ENCODE results near the gene GLRX3. TPM values are rescaled to one million over a fixed set of nuclear protein-coding genes. Genes with fewer than 3 reads are reported as not detected.

GLRX3 gene
- total and polyA plus RNA-seq, 10 of the 15 experiments (the other 5 are each of a cell fraction or from before 2014, with no cell fraction given) = 94.7 to 209 (median 131) TPM

- ATAC-seq = no peak
- H3K79me2 ChIP-seq (ENCODE audit: control insufficient read depth, insufficient read depth, low read length) = no peaks in the 10 kb centered on the region
- H3K4me1 ChIP-seq (ENCODE audit: control insufficient read depth, insufficient read depth, low read length) = no peaks in the 10 kb centered on the region
- no peak overlapping the region for H3K4me3 ChIP-seq
- intact Hi-C loops (cut with micrococcal nuclease; ENCODE audit: unreplicated experiment) = no loop called here
- no peak overlapping the region for H2AFZ ChIP-seq (ENCODE audit: control insufficient read depth, low read depth, low read length)
- CTCF ChIA-PET = no interaction called here
- no peaks in the 10 kb centered on the region for H3K27me3 ChIP-seq (replicated peaks in 1 of 2; ENCODE audit: control insufficient read depth in 2 of 2, insufficient read depth in 2 of 2, low read length in 1 of 2)
- no peaks in the 10 kb centered on the region for H4K20me1 ChIP-seq (ENCODE audit: control insufficient read depth, insufficient read depth)
- RAD21 ChIA-PET (ENCODE audit: unreplicated experiment) = no interaction called here
- no peaks in the 10 kb centered on the region for H3K36me3 ChIP-seq (ENCODE audit: control insufficient read depth in 2 of 2, insufficient read depth in 2 of 2, low read length in 1 of 2)
- no TSS peak for BruUV-seq (replicated peaks)
- no peak for DNase-seq (ENCODE audit: low read depth, low spot score)
- 72% methylated on average over 14 of the region's 16 CpGs for WGBS (ENCODE audit: insufficient coverage, insufficient replicate concordance, low lambda C conversion rate, missing lambda C conversion rate)
- H3K27ac ChIP-seq (ENCODE audit: control insufficient read depth, insufficient read depth) = no peak overlapping the region
- no peak overlapping the region for H3K4me2 ChIP-seq (ENCODE audit: control insufficient read depth, insufficient read depth)
- SMC1A ChIA-PET (ENCODE audit: uncharacterized antibody, unreplicated experiment) = no interaction called here
- H3K9me3 ChIP-seq (replicated peaks; ENCODE audit: control insufficient read depth, insufficient read depth, low read length) = no peaks in the 10 kb centered on the region
- in situ Hi-C loops (cut with MboI) = no loop called here
- POLR2A ChIA-PET = no interaction called here
- no peak for FAIRE-seq
- H3K9ac ChIP-seq (ENCODE audit: control insufficient read depth, insufficient read depth, low read length) = no peak overlapping the region
- TF ChIP-seq JUNB (IDR thresholded peaks at IDR 0.05) (no peak), ESRRA (IDR thresholded peaks at IDR 0.05; ENCODE audit: low read length) (no peak), ASH2L (IDR thresholded peaks at IDR 0.05; ENCODE audit: borderline replicate concordance, low read depth) (no peak), ATF7 (IDR thresholded peaks at IDR 0.05; ENCODE audit: low read depth) (no peak), HDGF (IDR thresholded peaks at IDR 0.05) (no peak), MEF2B (IDR thresholded peaks at IDR 0.05; ENCODE audit: partially characterized antibody, poor library complexity, severe bottlenecking) (no peak), MTA2 (IDR thresholded peaks at IDR 0.05; ENCODE audit: low read depth) (no peak), POLR2AphosphoS2 (IDR thresholded peaks at IDR 0.05; ENCODE audit: low read depth, low read length) (no peak), JUND (IDR thresholded peaks at IDR 0.05; ENCODE audit: low read depth, low read length) (no peak), HDAC2 (IDR thresholded peaks at IDR 0.05) (no peak), RBBP5 (conservative IDR thresholded peaks at IDR 0.05) (no peak), ZZZ3 (IDR thresholded peaks at IDR 0.05; ENCODE audit: control insufficient read depth, insufficient read length, low read depth) (no peak), CHD2 (IDR thresholded peaks at IDR 0.05; ENCODE audit: borderline replicate concordance, low read depth, low read length) (no peak), BHLHE40 (IDR thresholded peaks at IDR 0.05; ENCODE audit: borderline replicate concordance in 1 of 2, low read depth in 2 of 2, low read length in 1 of 2) (no peak)
- TF ChIP-seq, protein P1, sequence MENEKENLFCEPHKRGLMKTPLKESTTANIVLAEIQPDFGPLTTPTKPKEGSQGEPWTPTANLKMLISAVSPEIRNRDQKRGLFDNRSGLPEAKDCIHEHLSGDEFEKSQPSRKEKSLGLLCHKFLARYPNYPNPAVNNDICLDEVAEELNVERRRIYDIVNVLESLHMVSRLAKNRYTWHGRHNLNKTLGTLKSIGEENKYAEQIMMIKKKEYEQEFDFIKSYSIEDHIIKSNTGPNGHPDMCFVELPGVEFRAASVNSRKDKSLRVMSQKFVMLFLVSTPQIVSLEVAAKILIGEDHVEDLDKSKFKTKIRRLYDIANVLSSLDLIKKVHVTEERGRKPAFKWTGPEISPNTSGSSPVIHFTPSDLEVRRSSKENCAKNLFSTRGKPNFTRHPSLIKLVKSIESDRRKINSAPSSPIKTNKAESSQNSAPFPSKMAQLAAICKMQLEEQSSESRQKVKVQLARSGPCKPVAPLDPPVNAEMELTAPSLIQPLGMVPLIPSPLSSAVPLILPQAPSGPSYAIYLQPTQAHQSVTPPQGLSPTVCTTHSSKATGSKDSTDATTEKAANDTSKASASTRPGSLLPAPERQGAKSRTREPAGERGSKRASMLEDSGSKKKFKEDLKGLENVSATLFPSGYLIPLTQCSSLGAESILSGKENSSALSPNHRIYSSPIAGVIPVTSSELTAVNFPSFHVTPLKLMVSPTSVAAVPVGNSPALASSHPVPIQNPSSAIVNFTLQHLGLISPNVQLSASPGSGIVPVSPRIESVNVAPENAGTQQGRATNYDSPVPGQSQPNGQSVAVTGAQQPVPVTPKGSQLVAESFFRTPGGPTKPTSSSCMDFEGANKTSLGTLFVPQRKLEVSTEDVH (IDR thresholded peaks at IDR 0.05; ENCODE audit: low read depth, partially characterized antibody) = no peak
- TF ChIP-seq, protein P2, sequence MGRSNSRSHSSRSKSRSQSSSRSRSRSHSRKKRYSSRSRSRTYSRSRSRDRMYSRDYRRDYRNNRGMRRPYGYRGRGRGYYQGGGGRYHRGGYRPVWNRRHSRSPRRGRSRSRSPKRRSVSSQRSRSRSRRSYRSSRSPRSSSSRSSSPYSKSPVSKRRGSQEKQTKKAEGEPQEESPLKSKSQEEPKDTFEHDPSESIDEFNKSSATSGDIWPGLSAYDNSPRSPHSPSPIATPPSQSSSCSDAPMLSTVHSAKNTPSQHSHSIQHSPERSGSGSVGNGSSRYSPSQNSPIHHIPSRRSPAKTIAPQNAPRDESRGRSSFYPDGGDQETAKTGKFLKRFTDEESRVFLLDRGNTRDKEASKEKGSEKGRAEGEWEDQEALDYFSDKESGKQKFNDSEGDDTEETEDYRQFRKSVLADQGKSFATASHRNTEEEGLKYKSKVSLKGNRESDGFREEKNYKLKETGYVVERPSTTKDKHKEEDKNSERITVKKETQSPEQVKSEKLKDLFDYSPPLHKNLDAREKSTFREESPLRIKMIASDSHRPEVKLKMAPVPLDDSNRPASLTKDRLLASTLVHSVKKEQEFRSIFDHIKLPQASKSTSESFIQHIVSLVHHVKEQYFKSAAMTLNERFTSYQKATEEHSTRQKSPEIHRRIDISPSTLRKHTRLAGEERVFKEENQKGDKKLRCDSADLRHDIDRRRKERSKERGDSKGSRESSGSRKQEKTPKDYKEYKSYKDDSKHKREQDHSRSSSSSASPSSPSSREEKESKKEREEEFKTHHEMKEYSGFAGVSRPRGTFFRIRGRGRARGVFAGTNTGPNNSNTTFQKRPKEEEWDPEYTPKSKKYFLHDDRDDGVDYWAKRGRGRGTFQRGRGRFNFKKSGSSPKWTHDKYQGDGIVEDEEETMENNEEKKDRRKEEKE (IDR thresholded peaks at IDR 0.05) = no peak
- TF ChIP-seq, protein P3, sequence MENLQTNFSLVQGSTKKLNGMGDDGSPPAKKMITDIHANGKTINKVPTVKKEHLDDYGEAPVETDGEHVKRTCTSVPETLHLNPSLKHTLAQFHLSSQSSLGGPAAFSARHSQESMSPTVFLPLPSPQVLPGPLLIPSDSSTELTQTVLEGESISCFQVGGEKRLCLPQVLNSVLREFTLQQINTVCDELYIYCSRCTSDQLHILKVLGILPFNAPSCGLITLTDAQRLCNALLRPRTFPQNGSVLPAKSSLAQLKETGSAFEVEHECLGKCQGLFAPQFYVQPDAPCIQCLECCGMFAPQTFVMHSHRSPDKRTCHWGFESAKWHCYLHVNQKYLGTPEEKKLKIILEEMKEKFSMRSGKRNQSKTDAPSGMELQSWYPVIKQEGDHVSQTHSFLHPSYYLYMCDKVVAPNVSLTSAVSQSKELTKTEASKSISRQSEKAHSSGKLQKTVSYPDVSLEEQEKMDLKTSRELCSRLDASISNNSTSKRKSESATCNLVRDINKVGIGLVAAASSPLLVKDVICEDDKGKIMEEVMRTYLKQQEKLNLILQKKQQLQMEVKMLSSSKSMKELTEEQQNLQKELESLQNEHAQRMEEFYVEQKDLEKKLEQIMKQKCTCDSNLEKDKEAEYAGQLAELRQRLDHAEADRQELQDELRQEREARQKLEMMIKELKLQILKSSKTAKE (IDR thresholded peaks at IDR 0.05; ENCODE audit: low read depth, poor library complexity, severe bottlenecking) = no peak
These were observed 57.5 kb downstream of the GLRX3 start for GRCh38 chr10:130193493-130194193.
